Right cardiac atrium (tissue), 5 donors: Measurements from ENCODE around the gene SRRM4. TPM values are rescaled to one million over a fixed set of nuclear protein-coding genes. Genes with fewer than 3 reads are reported as not detected.

ENCODE experiments used
- ATAC-seq, 2 donors: fragments of 200-7000 bp; cut with Tn5 transposase; one replicate each; pipeline versions ENCODE4 v1.8.0 to v1.9.1; 2020; ENCODE audit warnings: moderate library complexity in 2 of 2, mild to moderate bottlenecking in 1 of 2
- DNase-seq, 3 donors: peaks; one replicate each; pipeline ENCODE4 v3.0.0-alpha.2; 2020
- H3K27ac ChIP-seq: one replicate; pipeline ENCODE4 v1.5.1; 2013; ENCODE audit warnings: mild to moderate bottlenecking, low read length, control low read depth, moderate library complexity
- H3K27me3 ChIP-seq: one replicate; pipeline ENCODE4 v1.6.1; 2013; ENCODE audit not compliant: control insufficient read depth, insufficient read depth
- H3K4me1 ChIP-seq: one replicate; pipeline ENCODE4 v1.6.1; 2013; ENCODE audit warnings: low read length; ENCODE audit not compliant: control insufficient read depth, insufficient read depth
- H3K4me3 ChIP-seq: one replicate; pipeline ENCODE4 v1.5.1; 2013; ENCODE audit warnings: low read length, control low read depth
- H3K9me3 ChIP-seq: one replicate; pipeline ENCODE4 v1.6.1; 2013; ENCODE audit warnings: low read length; ENCODE audit not compliant: control insufficient read depth
- WGBS: extraction: QIAGEN DNeasy Blood & Tissue Kit; methylation state at CpG from one replicate; pipeline ENCODE4 v1.1.7; 2013; 5-methylcytosine and 5-hydroxymethylcytosine counted together
- intact Hi-C, 4 donors: fragments of 100-400 bp; cut with DNase I; formaldehyde crosslinking; loops; one replicate each; pipeline versions ENCODE4 v1.11.0 to v1.14.0; 2022 to 2023
- polyA plus RNA-seq: library from polyadenylated mRNA; stranded (reverse); fragments of 200-250 nt; gene quantifications from one replicate; pipeline ENCODE4 v1.2.3, GENCODE V29; 2013
- total RNA-seq, 4 donors: library from RNA; stranded (reverse); fragmentation: NEBNext Ultra II Directional; extraction: Animal tissue kit (Norgen Biotek cat#: 25700); gene quantifications; one replicate each; pipeline ENCODE4 v1.2.1, GENCODE V29; 2021
- donor health status: healthy with polysubstance abuse.
- donor health status: DM: no; HTN: yes; CAD: no.
- donor health status: DM: no; HTN: no; CAD: no.
- donor health status: DM: no; HTN: yes; CAD: no; lungs with severe emphysema.
- donor health status: DM: yes; HTN: yes; CAD: no.

SRRM4 gene
- total and polyA plus RNA-seq, 5 donors, result 0.22 to 0.91 (median 0.60) TPM

GRCh38 chr12:119128527-119128926 is 147.2 kb downstream of the SRRM4 start:
- Histone ChIP-seq H3K27ac (no peak overlapping the region), H3K9me3 (no peaks in the 10 kb centered on the region), H3K4me1 (no peaks in the 10 kb centered on the region), H3K27me3 (no peaks in the 10 kb centered on the region), H3K4me3 (no peak overlapping the region)
- DNase-seq, result no peak
- no peak for ATAC-seq
- intact Hi-C loops, result no loop called here
- WGBS, result 66% methylated on average over 3 of the region's 3 CpGs

GRCh38 chr12:119129827-119130434 is 148.6 kb downstream of the SRRM4 start:
- no peak for ATAC-seq
- Histone ChIP-seq H3K4me1 (no peaks in the 10 kb centered on the region), H3K27ac (no peak overlapping the region), H3K9me3 (no peaks in the 10 kb centered on the region), H3K4me3 (no peak overlapping the region), H3K27me3 (no peaks in the 10 kb centered on the region)
- intact Hi-C loops, result no loop called here
- no peak for DNase-seq
- WGBS, result 77% methylated on average over 3 of the region's 3 CpGs

DNA sequence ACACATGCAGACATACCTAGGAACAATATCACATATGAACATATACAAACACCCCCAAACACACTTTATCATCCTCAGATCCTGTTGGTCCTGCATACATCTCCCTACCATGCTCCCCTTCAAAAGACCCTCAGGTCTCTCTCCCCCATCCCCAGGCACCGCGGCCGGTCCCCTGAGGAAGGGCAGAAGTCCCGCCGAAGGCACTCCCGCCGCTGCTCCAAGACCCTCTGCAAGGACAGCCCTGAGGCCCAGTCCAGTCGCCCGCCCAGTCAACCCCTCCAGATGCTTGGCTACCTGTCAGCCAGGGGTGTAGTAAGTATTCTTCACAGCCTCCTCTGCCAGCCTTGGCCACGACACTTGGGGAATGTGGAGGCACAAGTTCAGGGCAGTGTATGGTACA is 149.2 kb downstream of the SRRM4 start:
- H3K4me3 ChIP-seq, result no peak overlapping the region
- intact Hi-C loops, result no loop called here
- no peaks in the 10 kb centered on the region for H3K4me1 ChIP-seq
- DNase-seq, result no peak
- no peak overlapping the region for H3K27ac ChIP-seq
- no peak for ATAC-seq
- no peaks in the 10 kb centered on the region for H3K27me3 ChIP-seq
- no peaks in the 10 kb centered on the region for H3K9me3 ChIP-seq
- WGBS, result 92% methylated on average over 10 of the region's 10 CpGs

- no peak for ATAC-seq
- H3K27me3 ChIP-seq, result no peaks in the 10 kb centered on the region
Observed at GRCh38 chr12:119134284-119135072, 153.1 kb downstream of the SRRM4 start.

DNA sequence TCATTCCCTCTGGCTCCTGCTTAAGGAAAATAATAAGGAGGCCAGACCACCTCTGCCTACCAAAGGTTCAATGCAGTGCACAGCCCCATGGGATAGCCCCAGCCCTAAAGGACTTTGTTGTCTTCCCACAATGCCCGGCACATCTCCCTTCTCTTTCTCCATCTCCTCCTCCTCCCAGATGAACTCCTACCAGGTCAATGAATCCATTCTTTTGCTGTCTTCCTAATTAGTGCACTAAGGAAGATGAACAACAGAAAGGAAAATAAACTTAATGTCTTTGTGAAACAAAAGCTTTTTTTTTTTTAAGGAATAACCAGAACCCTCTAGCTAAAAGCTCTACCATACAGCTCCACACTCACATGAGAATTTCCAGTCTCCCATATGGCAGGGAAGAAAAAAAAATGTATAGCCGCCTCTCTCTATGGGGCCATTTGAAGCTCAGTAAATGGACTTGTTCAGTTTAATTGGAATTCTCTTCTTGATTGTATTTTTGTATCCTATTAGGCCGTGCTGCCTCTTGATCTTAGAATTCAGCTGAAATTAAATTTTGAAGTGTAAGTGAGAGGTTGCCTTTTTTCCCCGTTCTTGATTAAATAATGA is 155.6 kb downstream of the SRRM4 start:
- Histone ChIP-seq H3K9me3 (no peaks in the 10 kb centered on the region), H3K27ac (no peak overlapping the region), H3K27me3 (no peaks in the 10 kb centered on the region), H3K4me1 (no peaks in the 10 kb centered on the region), H3K4me3 (no peak overlapping the region)
- no peak for DNase-seq
- WGBS, result 81% methylated on average over 4 of the region's 4 CpGs
- ATAC-seq, result no peak
- intact Hi-C loops, result no loop called here

More at GRCh38 chr12:119134284-119135072, 153.1 kb downstream of the SRRM4 start:
- H3K4me1 ChIP-seq, result no peaks in the 10 kb centered on the region
- DNase-seq, result no peak
- 88% methylated on average over 3 of the region's 3 CpGs for WGBS
- H3K9me3 ChIP-seq, result no peaks in the 10 kb centered on the region
- intact Hi-C loops, result no loop called here
- no peak overlapping the region for H3K4me3 ChIP-seq
- H3K27ac ChIP-seq, result no peak overlapping the region

DNA sequence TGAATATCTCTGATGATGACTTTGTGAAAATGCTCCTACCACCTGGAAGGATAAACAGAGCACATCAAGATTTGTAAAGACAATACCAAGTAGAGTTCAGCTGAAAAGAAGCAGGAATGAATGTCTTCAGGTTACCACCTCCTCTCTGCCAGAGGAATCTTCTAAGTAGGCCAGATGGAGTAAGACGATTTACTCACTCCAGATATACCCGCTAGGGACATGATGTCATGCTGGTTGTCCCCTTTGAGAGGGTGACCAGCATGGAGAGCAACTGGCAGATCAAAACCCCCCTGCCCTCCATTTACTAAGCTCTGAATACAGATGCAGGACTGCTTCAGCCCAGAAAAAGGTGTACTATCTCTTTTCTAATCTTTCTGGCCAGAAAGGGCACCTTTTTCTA is 158.1 kb downstream of the SRRM4 start:
- ATAC-seq, result no peak
- H3K27ac ChIP-seq, result no peak overlapping the region
- 75% methylated on average over 2 of the region's 2 CpGs for WGBS

GRCh38 chr12:119145367-119145766 is 164.0 kb downstream of the SRRM4 start:
- no peak overlapping the region for H3K27ac ChIP-seq
- no peaks in the 10 kb centered on the region for H3K4me1 ChIP-seq
- ATAC-seq (no peak), DNase-seq (no peak)
- intact Hi-C loops, result no loop called here
- H3K27me3 ChIP-seq, result no peaks in the 10 kb centered on the region
- 59% methylated on average over 13 of the region's 13 CpGs for WGBS
- H3K4me3 ChIP-seq, result no peak overlapping the region
- H3K9me3 ChIP-seq, result no peaks in the 10 kb centered on the region

More for the DNA sequence above, 158.1 kb downstream of the SRRM4 start:
- intact Hi-C loops, result no loop called here
- Histone ChIP-seq H3K4me1 (no peaks in the 10 kb centered on the region), H3K27me3 (no peaks in the 10 kb centered on the region), H3K9me3 (no peaks in the 10 kb centered on the region), H3K4me3 (no peak overlapping the region)
- DNase-seq, result no peak

DNA sequence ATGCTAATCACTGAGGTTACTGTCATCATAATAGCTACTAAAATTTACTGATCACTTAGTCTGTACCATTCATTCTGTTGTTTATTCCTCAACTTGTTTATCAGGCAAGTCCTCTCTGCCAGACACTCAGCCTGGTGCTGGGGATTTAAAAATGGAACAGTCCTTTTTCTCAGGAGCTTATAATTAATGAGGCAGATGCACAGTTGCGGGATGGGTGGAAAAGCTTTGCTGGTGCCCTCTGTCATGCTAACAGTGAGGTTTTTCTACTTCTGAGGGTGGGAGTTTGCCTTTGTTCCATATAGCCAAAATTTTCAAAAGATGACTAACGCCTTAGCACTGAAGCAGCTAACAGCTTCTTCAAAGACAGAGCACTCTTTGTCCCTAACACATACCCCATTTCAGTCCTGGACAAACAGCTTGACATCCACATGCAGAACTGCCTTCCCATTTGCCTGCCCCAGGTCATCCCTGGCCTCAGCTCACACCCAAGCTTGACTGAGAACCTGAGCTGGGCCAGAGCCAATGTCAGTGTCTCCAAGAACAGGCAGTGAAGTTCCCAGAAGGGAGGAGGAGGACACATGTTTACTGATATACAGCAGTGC is 166.6 kb downstream of the SRRM4 start:
- Histone ChIP-seq H3K27ac (no peak overlapping the region), H3K9me3 (no peaks in the 10 kb centered on the region), H3K4me3 (no peak overlapping the region), H3K4me1 (no peaks in the 10 kb centered on the region), H3K27me3 (no peaks in the 10 kb centered on the region)
- intact Hi-C loops, result no loop called here
- WGBS, result 49% methylated on average over 2 of the region's 2 CpGs
- DNase-seq (peak in 1 of 3 donors; percentile 50), ATAC-seq (peak; percentile 43 to 62)

DNA sequence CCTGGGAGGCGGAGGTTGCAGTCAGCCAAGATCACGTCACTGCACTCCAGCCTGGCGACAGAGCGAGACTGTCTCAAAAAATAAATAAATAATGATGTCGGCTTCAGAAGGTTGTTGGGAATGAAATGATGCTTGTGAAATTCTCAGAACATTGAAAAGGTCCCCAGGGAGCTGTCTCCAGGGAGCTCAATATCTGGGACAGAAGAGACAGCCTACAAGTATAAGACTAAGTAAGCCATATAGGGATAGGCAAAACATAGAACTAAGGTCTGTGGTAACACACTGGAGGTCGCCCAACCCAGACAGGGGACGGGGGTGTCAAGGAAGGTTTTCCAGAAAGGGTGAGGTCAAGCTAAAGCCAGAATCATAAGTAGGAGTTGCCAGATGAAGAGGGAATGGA is 167.9 kb downstream of the SRRM4 start:
- no peak for DNase-seq
- Histone ChIP-seq H3K27me3 (no peaks in the 10 kb centered on the region), H3K9me3 (no peaks in the 10 kb centered on the region), H3K4me3 (no peak overlapping the region), H3K4me1 (no peaks in the 10 kb centered on the region), H3K27ac (no peak overlapping the region)
- WGBS, result 78% methylated on average over 7 of the region's 7 CpGs
- intact Hi-C loops, result no loop called here
- ATAC-seq, result no peak

GRCh38 chr12:119151445-119152026 is 170.2 kb downstream of the SRRM4 start:
- no peaks in the 10 kb centered on the region for H3K4me1 ChIP-seq
- DNase-seq, result no peak
- intact Hi-C loops, result no loop called here
- H3K9me3 ChIP-seq, result no peaks in the 10 kb centered on the region
- 93% methylated on average over 1 of the region's 1 CpG for WGBS
- H3K27me3 ChIP-seq, result no peaks in the 10 kb centered on the region
- H3K27ac ChIP-seq, result no peak overlapping the region
- no peak overlapping the region for H3K4me3 ChIP-seq
- ATAC-seq, result no peak
